Fibroblast of the aortic adventitia (primary cell): ENCODE data around the gene GARIN3. TPM values are rescaled to one million over a fixed set of nuclear protein-coding genes. Genes with fewer than 3 reads are reported as not detected.

Source experiments
- DNase-seq: peaks from one replicate; pipeline ENCODE4 v3.0.0-alpha.2; 2010; ENCODE audit warnings: low read depth
- H3K4me3 ChIP-seq: 2 replicates; pipeline ENCODE4 v1.5.1; 2011; ENCODE audit warnings: low read depth, mild to moderate bottlenecking, control low read depth, low read length, moderate library complexity
- CTCF ChIP-seq: IDR thresholded peaks from 2 replicates; pipeline ENCODE4 v1.5.1; 2011; ENCODE audit warnings: mild to moderate bottlenecking, low read length, control low read depth, inconsistent platforms; ENCODE audit not compliant: insufficient read depth
- total RNA-seq: library from RNA; depleted of rRNA; stranded (reverse); fragments of >200 nt; gene quantifications from 2 replicates; pipeline ENCODE4 v1.2.3, GENCODE V29; 2012; ENCODE audit warnings: low replicate concordance

The GARIN3 gene
- total RNA-seq, 1 donor = not detected

GRCh38 chr5:157168286-157168685 is 2.2 kb upstream of the GARIN3 start:
- no peak for DNase-seq
- no peak overlapping the region for H3K4me3 ChIP-seq
- no peak for TF ChIP-seq CTCF

GRCh38 chr5:157167214-157167621 is 1.2 kb upstream of the GARIN3 start:
- no peak for TF ChIP-seq CTCF

GRCh38 chr5:157165668-157166067 is 396 bp downstream of the GARIN3 start:
- H3K4me3 ChIP-seq = no peak overlapping the region
- TF ChIP-seq CTCF = no peak

More at GRCh38 chr5:157167214-157167621, 1.2 kb upstream of the GARIN3 start:
- no peak for DNase-seq
- H3K4me3 ChIP-seq = no peak overlapping the region

GRCh38 chr5:157165261-157165660 is 803 bp downstream of the GARIN3 start:
- no peak overlapping the region for H3K4me3 ChIP-seq
- TF ChIP-seq CTCF = no peak
- DNase-seq = no peak

More at GRCh38 chr5:157165668-157166067, 396 bp downstream of the GARIN3 start:
- no peak for DNase-seq

- no peak for DNase-seq
- no peak overlapping the region for H3K4me3 ChIP-seq
- no peak for TF ChIP-seq CTCF
Measured at GRCh38 chr5:157164521-157164920, 1.5 kb downstream of the GARIN3 start.

GRCh38 chr5:157162919-157163510 is 3.0 kb downstream of the GARIN3 start:
- H3K4me3 ChIP-seq = no peak overlapping the region
- no peak for TF ChIP-seq CTCF
- no peak for DNase-seq

GRCh38 chr5:157161996-157162395 is 4.1 kb downstream of the GARIN3 start:
- no peak for DNase-seq
- TF ChIP-seq CTCF = no peak
- no peak overlapping the region for H3K4me3 ChIP-seq
